Nephron progenitor cell (in vitro differentiated cells): ENCODE data around the gene LRRC51.

Experiments
- DNase-seq: peaks from one replicate; pipeline ENCODE4 v3.0.0; 2021
- H3K27ac Mint-ChIP-seq: 2 replicates; pipeline ENCODE4 v1.8.0; 2021; ENCODE audit warnings: mild to moderate bottlenecking, moderate library complexity, mixed read lengths
- H3K27me3 Mint-ChIP-seq: 2 replicates; pipeline ENCODE4 v1.8.0; 2021; ENCODE audit warnings: mild to moderate bottlenecking, low read depth, mixed read lengths; ENCODE audit not compliant: poor library complexity
- H3K36me3 Mint-ChIP-seq: 2 replicates; pipeline ENCODE4 v1.8.0; 2021; ENCODE audit warnings: low read depth, mixed read lengths
- H3K4me1 Mint-ChIP-seq: 2 replicates; pipeline ENCODE4 v1.8.0; 2021; ENCODE audit warnings: mixed read lengths
- H3K4me3 Mint-ChIP-seq: 2 replicates; pipeline ENCODE4 v1.8.0; 2021; ENCODE audit warnings: mild to moderate bottlenecking, moderate library complexity, mixed read lengths
- H3K9me3 Mint-ChIP-seq: 2 replicates; pipeline ENCODE4 v1.8.0; 2021; ENCODE audit warnings: mild to moderate bottlenecking, moderate library complexity, mixed read lengths
- CTCF ChIP-seq: fragments of 200-600 bp; sonication (generic); IDR thresholded peaks from 2 replicates; pipeline ENCODE4 v1.5.0; 2021; ENCODE audit warnings: antibody characterized with exemption

The LRRC51 gene

GRCh38 chr11:72039856-72040401 is 40.7 kb upstream of the LRRC51 start:
- Mint-ChIP-seq H3K4me1 (peaks cover 17% of the 10 kb centered on the region), H3K27me3 (no peaks in the 10 kb centered on the region), H3K4me3 (no peak overlapping the region), H3K9me3 (no peaks in the 10 kb centered on the region), H3K27ac (no peak overlapping the region), H3K36me3 (peaks cover 18% of the 10 kb centered on the region)
- no peak for TF ChIP-seq CTCF
- DNase-seq = no peak

DNA sequence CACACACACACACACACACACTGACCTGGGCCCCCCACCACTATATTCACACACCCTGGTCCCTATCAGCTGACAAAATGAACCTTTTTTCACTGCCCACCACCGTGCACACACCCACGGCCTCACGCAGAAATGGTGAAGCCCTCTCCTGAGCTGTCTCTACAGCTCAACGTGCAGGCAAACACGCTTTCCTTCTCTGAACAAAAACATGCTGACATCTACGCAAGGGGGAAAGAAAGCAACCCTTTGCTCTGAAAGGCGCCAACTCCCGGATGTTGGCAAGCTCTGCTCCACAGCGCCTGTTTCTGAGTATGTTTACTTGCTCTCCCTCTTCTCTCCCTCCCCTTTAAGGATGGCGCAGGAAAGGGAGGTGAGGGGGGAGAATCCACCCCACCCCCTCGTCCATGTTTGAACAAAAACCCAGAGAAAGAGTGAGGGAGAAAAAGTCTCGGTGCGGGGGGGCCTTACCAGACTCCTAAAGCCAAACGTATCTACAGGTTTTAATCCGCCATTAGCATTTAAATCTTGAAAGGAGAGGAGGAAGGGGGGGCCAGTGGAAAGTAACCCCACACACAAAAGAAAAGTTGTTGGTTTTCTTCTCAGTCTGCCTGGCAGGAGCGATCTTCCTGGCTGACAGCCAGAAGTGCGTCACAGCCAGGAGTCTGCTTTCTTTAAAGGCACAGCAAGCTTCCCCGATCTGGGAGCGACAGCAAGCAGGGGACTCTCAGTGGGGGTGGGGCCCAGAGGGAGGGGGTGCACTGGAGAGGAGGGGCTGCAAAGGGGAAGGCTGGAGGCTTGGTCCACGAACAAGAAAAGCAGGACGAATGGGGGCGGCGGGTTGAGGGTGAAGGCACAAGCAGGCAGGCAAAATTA is 39.9 kb upstream of the LRRC51 start:
- peaks cover 19% of the 10 kb centered on the region for H3K4me1 Mint-ChIP-seq
- peak; percentile 74 for DNase-seq
- H3K36me3 Mint-ChIP-seq = peaks cover 10% of the 10 kb centered on the region
- H3K27me3 Mint-ChIP-seq = no peaks in the 10 kb centered on the region
- H3K27ac Mint-ChIP-seq = no peak overlapping the region
- TF ChIP-seq CTCF = no peak
- no peaks in the 10 kb centered on the region for H3K9me3 Mint-ChIP-seq
- H3K4me3 Mint-ChIP-seq = no peak overlapping the region

DNA sequence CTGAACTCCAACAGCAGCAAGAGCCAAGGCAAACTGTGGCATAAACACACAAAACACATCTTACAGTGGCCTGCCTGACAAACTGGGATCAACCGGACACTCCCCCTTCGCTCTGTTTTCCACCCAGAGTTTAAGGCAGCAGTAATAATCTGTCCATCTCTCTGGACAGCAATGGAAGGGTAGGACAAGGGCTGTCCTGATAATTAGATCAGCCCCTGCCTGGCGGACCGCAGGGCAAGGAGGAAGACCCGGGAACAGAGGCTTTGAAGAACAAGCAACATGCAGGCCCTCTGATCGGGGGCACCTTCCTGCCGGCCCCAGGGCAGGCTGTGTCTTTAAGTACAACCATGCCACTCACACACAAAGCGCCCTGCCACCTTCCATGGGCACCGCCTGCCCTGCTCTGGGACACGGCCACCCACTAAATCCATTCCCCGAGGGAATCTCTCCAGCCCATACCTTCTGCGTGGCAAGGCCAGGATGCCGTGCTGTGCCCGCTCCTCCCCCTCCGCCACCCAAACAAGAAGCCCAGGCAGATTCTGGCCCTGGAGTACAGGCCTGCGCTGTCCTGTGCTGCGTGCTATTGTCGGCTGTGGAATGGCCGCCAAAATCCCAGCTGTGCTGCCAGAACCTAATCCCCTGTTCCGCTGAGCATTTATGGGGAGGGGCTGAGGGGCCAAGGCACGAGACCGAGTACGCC is 39.1 kb upstream of the LRRC51 start:
- TF ChIP-seq CTCF = no peak
- H3K27ac Mint-ChIP-seq = no peak overlapping the region
- H3K4me1 Mint-ChIP-seq = peaks cover 18% of the 10 kb centered on the region

DNA sequence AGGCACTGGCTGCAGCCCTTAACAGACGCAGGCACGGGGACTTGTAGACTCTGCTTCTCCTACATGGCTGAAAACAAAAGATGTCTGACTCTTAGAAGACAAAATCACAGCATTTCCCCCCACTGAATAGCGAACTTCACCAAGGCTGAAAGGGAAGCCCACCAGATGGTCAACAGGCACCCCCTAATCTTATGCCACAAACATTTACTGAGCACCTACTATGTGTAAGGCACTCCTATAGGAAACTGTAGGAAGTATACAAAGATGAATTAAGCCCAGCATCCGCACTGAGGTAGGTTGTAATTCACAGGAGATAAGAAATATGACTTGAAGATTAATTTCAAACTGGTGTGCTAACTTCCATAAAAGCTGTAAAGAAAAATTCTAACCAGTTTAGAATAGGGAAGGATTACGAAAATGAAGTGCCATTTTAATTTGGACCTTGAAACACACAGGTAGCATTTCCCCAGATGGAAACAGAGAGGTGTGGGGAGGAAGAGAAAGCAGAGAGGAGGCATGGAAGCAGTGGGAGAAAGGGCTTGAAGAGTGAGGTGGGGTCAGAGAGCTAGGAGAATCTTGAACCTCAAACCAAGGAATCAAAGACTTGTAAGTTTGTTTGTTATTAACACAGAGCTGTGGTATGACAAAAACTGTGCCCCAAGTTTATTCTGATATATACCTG is 38.4 kb upstream of the LRRC51 start:
- Mint-ChIP-seq H3K4me1 (peaks cover 11% of the 10 kb centered on the region), H3K9me3 (no peaks in the 10 kb centered on the region), H3K27me3 (no peaks in the 10 kb centered on the region), H3K4me3 (no peak overlapping the region), H3K27ac (no peak overlapping the region), H3K36me3 (peaks cover 5% of the 10 kb centered on the region)
- DNase-seq = no peak
- TF ChIP-seq CTCF = no peak

More for the DNA sequence above, 39.1 kb upstream of the LRRC51 start:
- no peaks in the 10 kb centered on the region for H3K27me3 Mint-ChIP-seq
- H3K9me3 Mint-ChIP-seq = no peaks in the 10 kb centered on the region
- peaks cover 9% of the 10 kb centered on the region for H3K36me3 Mint-ChIP-seq
- H3K4me3 Mint-ChIP-seq = no peak overlapping the region
- DNase-seq = peak; percentile 52

GRCh38 chr11:72045849-72046248 is 34.8 kb upstream of the LRRC51 start:
- Mint-ChIP-seq H3K27ac (peak overlapping the region; percentile 48), H3K27me3 (no peaks in the 10 kb centered on the region)

More at GRCh38 chr11:72045849-72046248, 34.8 kb upstream of the LRRC51 start:
- peaks cover 12% of the 10 kb centered on the region for H3K36me3 Mint-ChIP-seq
- H3K4me1 Mint-ChIP-seq = peaks cover 33% of the 10 kb centered on the region
- H3K4me3 Mint-ChIP-seq = no peak overlapping the region
- no peak for TF ChIP-seq CTCF
- DNase-seq = no peak
- H3K9me3 Mint-ChIP-seq = no peaks in the 10 kb centered on the region
